Panc1 (cell line): ENCODE data around the gene CD300A.

Source experiments
- CTCF ChIP-seq: fragments of 450-650 bp; IDR thresholded peaks from 2 replicates; pipeline ENCODE4 v1.5.1; 2017; ENCODE audit warnings: mild to moderate bottlenecking
- POLR2AphosphoS5 ChIP-seq: IDR thresholded peaks from 2 replicates; pipeline ENCODE4 v1.6.1; 2012; ENCODE audit warnings: mild to moderate bottlenecking, low read depth, low read length, moderate library complexity
- SIN3A ChIP-seq: IDR thresholded peaks from 2 replicates; pipeline ENCODE4 v1.6.1; 2012; ENCODE audit warnings: low read depth, mild to moderate bottlenecking, low read length, moderate library complexity, borderline replicate concordance; ENCODE audit not compliant: insufficient read depth
- TCF7L2 ChIP-seq: IDR thresholded peaks from 2 replicates; pipeline ENCODE4 v1.6.1; 2011; ENCODE audit warnings: mild to moderate bottlenecking, low read depth, low read length, inconsistent platforms
- TF ChIP-seq, protein P1 (sequence below), 2 experiments: IDR thresholded peaks; 2 replicates each; pipeline ENCODE4 v1.6.1; 2011 to 2012; ENCODE audit warnings: low read depth in 2 of 2, control low read depth in 1 of 2, low read length in 1 of 2, mild to moderate bottlenecking in 1 of 2, moderate library complexity in 1 of 2; ENCODE audit not compliant: insufficient read depth in 1 of 2

DNA sequence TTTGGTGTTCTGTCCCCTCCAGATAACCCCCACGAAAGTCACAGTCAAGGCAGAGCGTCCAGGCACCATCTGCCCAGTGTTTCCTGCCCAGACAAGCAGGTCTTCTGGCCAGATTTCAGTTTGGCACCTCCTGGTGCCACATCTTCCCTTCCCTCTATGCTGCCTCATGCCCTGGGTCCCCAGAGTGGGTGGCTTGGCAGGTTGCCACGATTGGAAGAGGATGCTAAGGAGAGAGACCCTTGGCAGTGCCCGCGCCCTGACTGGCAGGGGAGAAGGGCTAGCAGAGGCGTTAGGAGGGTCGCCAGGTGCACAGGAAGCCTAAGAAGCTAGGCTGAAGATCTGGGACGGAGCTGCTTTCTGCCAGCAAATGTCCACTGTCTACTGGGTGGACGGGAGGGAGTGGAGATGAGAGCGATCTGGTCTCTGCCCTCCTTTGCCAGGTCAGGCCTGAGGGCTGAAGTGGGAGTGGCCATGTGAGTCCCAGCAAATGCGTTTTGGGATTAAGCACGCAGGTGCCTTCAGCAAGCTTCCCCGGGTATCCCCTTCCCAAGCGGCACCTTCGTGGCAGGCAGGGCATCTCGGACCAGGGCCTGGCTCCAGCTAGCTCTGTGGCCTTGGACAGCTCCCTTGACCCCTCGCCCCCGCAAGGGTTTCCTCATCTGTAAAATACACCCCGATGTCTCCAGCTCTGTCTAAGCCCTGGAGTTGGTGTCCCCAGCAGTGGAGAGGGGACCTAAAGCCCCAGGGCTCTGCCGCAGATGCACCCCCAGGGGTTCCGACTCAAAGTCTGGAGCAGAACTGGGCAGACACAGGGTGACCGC lies 13.4 kb upstream of the CD300A start:
- TF ChIP-seq CTCF (no peak), SIN3A (no peak), TCF7L2 (no peak), POLR2AphosphoS5 (no peak)
- TF ChIP-seq, protein P1, sequence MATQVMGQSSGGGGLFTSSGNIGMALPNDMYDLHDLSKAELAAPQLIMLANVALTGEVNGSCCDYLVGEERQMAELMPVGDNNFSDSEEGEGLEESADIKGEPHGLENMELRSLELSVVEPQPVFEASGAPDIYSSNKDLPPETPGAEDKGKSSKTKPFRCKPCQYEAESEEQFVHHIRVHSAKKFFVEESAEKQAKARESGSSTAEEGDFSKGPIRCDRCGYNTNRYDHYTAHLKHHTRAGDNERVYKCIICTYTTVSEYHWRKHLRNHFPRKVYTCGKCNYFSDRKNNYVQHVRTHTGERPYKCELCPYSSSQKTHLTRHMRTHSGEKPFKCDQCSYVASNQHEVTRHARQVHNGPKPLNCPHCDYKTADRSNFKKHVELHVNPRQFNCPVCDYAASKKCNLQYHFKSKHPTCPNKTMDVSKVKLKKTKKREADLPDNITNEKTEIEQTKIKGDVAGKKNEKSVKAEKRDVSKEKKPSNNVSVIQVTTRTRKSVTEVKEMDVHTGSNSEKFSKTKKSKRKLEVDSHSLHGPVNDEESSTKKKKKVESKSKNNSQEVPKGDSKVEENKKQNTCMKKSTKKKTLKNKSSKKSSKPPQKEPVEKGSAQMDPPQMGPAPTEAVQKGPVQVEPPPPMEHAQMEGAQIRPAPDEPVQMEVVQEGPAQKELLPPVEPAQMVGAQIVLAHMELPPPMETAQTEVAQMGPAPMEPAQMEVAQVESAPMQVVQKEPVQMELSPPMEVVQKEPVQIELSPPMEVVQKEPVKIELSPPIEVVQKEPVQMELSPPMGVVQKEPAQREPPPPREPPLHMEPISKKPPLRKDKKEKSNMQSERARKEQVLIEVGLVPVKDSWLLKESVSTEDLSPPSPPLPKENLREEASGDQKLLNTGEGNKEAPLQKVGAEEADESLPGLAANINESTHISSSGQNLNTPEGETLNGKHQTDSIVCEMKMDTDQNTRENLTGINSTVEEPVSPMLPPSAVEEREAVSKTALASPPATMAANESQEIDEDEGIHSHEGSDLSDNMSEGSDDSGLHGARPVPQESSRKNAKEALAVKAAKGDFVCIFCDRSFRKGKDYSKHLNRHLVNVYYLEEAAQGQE (IDR thresholded peaks at IDR 0.05; ENCODE audit: insufficient read depth in 1 of 2, low read depth in 2 of 2, low read length in 1 of 2), result no peak
